NCI-H748 treated with DMSO at 0.1 percent for 48 hours (cell line): ENCODE data around the gene SOAT1.
"Not testable (repeated sequence)": the region's sequence is repeated elsewhere in the genome, so short reads cannot be mapped to it uniquely, and the experiment has no call there.

Experiments used
- DNase-seq: peaks from one replicate; lab custom pipeline; 2025; lab: John Stamatoyannopoulos, UW

SOAT1 gene

GRCh38 chr1:179353546-179353945 lies 59.9 kb downstream of the SOAT1 start:
- DNase-seq: no peak

GRCh38 chr1:179361631-179362030 lies 68.0 kb downstream of the SOAT1 start:
- DNase-seq: not testable (repeated sequence)

GRCh38 chr1:179365342-179366092 lies 71.9 kb downstream of the SOAT1 start, which contains the start of gene AXDND1:
AXDND1 (plus strand) TSS chr1:179365971; CDS start chr1:179366510, 539 bp downstream.
- DNase-seq: peak; percentile 48

GRCh38 chr1:179366093-179366800 lies 72.7 kb downstream of the SOAT1 start:
- no peak for DNase-seq

- peak; percentile 41 for DNase-seq
Observed at GRCh38 chr1:179369751-179370341, 76.2 kb downstream of the SOAT1 start.

- no peak for DNase-seq
Observed at GRCh38 chr1:179372160-179372559, 78.6 kb downstream of the SOAT1 start.

- no peak for DNase-seq
Observed at GRCh38 chr1:179376223-179376622, 82.6 kb downstream of the SOAT1 start.

- no peak for DNase-seq
Observed at GRCh38 chr1:179380299-179380698, 86.7 kb downstream of the SOAT1 start.

- DNase-seq: no peak
Observed at GRCh38 chr1:179384027-179384426, 90.4 kb downstream of the SOAT1 start.

GRCh38 chr1:179385510-179385909 lies 91.9 kb downstream of the SOAT1 start:
- DNase-seq: no peak

- DNase-seq: no peak
Observed at GRCh38 chr1:179393721-179394120, 100.1 kb downstream of the SOAT1 start.

GRCh38 chr1:179399399-179399798 lies 105.8 kb downstream of the SOAT1 start:
- DNase-seq: not testable (repeated sequence)
